Transverse colon (tissue), 4 donors: ENCODE measurements around the gene TBC1D17.

Experiments
- CTCF ChIP-seq, 5 experiments: fragments of 200-600 bp in 3 of 5; fragments of 450-650 bp in 2 of 5; sonication (generic) in 3 of 5; IDR thresholded peaks; 1 replicate in 2 of 5; 2 replicates in 3 of 5; pipeline ENCODE4 v1.5.1; 2016 to 2017; ENCODE audit warnings: antibody characterized with exemption in 5 of 5, inconsistent platforms in 3 of 5, mild to moderate bottlenecking in 2 of 5, moderate library complexity in 1 of 5
- POLR2A ChIP-seq: fragments of 450-650 bp; IDR thresholded peaks from one replicate; pipeline ENCODE4 v1.6.1; 2016; ENCODE audit warnings: antibody characterized with exemption, mild to moderate bottlenecking, moderate library complexity
- POLR2AphosphoS5 ChIP-seq, 3 donors: sonication (generic); formaldehyde crosslinking; IDR thresholded peaks; one replicate each; pipeline ENCODE4 v1.6.1; 2016; ENCODE audit warnings: antibody characterized with exemption in 3 of 3

- no peak for TF ChIP-seq CTCF (IDR thresholded peaks at IDR 0.05)
- no peak for TF ChIP-seq POLR2AphosphoS5 (IDR thresholded peaks at IDR 0.05)
- no peak for TF ChIP-seq POLR2A
These were observed 15.2 kb downstream of the TBC1D17 start for GRCh38 chr19:49892716-49893115.
